G401 (cell line): ENCODE results near the gene MALRD1. TPM values are rescaled to one million over a fixed set of nuclear protein-coding genes. Genes with fewer than 3 reads are reported as not detected.

Source experiments
- DNase-seq: peaks from one replicate; pipeline ENCODE4 v3.0.0-alpha.2; 2015; ENCODE audit warnings: low spot score
- in situ Hi-C: cut with HindIII; loops from 2 replicates; pipeline ENCODE4 v1.10.0; 2016; ENCODE audit warnings: low sequenced_read_pairs, mixed read lengths
- total RNA-seq: library from RNA; depleted of rRNA; stranded (reverse); fragments of >200 nt; shearing (Covaris generic); gene quantifications from 2 replicates; pipeline ENCODE4 v1.2.3, GENCODE V29; 2014

The MALRD1 gene
- total RNA-seq, 1 experiment from 2014 or later = not detected

- no peak for DNase-seq
- in situ Hi-C loops = no loop called here
These were observed 470.0 kb downstream of the MALRD1 start for GRCh38 chr10:19518632-19519031.

- in situ Hi-C loops = no loop called here
- DNase-seq = no peak
These were observed 482.7 kb downstream of the MALRD1 start for GRCh38 chr10:19531324-19531723.

- in situ Hi-C loops = no loop called here
These were observed 483.8 kb downstream of the MALRD1 start for GRCh38 chr10:19532411-19532810.

GRCh38 chr10:19541299-19541698, 492.7 kb downstream of the MALRD1 start:
- DNase-seq = no peak
- in situ Hi-C loops = no loop called here

More at GRCh38 chr10:19532411-19532810, 483.8 kb downstream of the MALRD1 start:
- no peak for DNase-seq

GRCh38 chr10:19546224-19546623, 497.6 kb downstream of the MALRD1 start:
- in situ Hi-C loops = no loop called here
- no peak for DNase-seq

- DNase-seq = no peak
- in situ Hi-C loops = no loop called here
These were observed 500.9 kb downstream of the MALRD1 start for GRCh38 chr10:19549503-19549902.

GRCh38 chr10:19556666-19557065, 508.1 kb downstream of the MALRD1 start:
- no peak for DNase-seq
- in situ Hi-C loops = no loop called here

GRCh38 chr10:19561181-19561580, 512.6 kb downstream of the MALRD1 start:
- in situ Hi-C loops = no loop called here
- no peak for DNase-seq

- no peak for DNase-seq
- in situ Hi-C loops = no loop called here
These were observed 515.0 kb downstream of the MALRD1 start for GRCh38 chr10:19563388-19564141.

- no peak for DNase-seq
- in situ Hi-C loops = no loop called here
These were observed 521.5 kb downstream of the MALRD1 start for GRCh38 chr10:19570120-19570519.

- no peak for DNase-seq
- in situ Hi-C loops = no loop called here
These were observed 522.4 kb downstream of the MALRD1 start for GRCh38 chr10:19570991-19571390.

GRCh38 chr10:19572056-19572455, 523.5 kb downstream of the MALRD1 start:
- no peak for DNase-seq
- in situ Hi-C loops = no loop called here

GRCh38 chr10:19576576-19576975, 528.0 kb downstream of the MALRD1 start:
- DNase-seq = no peak
- in situ Hi-C loops = no loop called here

- no peak for DNase-seq
- in situ Hi-C loops = no loop called here
These were observed 528.8 kb downstream of the MALRD1 start for GRCh38 chr10:19577381-19577780.

- in situ Hi-C loops = no loop called here
- DNase-seq = no peak
These were observed 529.2 kb downstream of the MALRD1 start for GRCh38 chr10:19577807-19578206.

- in situ Hi-C loops = no loop called here
- no peak for DNase-seq
These were observed 530.0 kb downstream of the MALRD1 start for GRCh38 chr10:19578571-19578970.

GRCh38 chr10:19579761-19580545, 531.4 kb downstream of the MALRD1 start:
- DNase-seq = no peak
- in situ Hi-C loops = no loop called here

- in situ Hi-C loops = no loop called here
- DNase-seq = no peak
These were observed 532.1 kb downstream of the MALRD1 start for GRCh38 chr10:19580691-19581090.

GRCh38 chr10:19588608-19589007, 540.0 kb downstream of the MALRD1 start:
- DNase-seq = no peak
- in situ Hi-C loops = no loop called here

GRCh38 chr10:19592276-19592675, 543.7 kb downstream of the MALRD1 start:
- in situ Hi-C loops = no loop called here
- DNase-seq = no peak
